Calu3 (cell line): Measurements from ENCODE around the gene PROM2. TPM values are rescaled to one million over a fixed set of nuclear protein-coding genes. Genes with fewer than 3 reads are reported as not detected.
A peak's percentile ranks its signal among the peaks of the same experiment; 100 is the strongest.

Experiments
- BruUV-seq: library from RNA; stranded (reverse); fragments of 400-500 nt; replicated peaks from 2 replicates; lab custom pipeline; 2021; lab: Mats Ljungman, UMichigan
- CTCF ChIA-PET: fragments of 300-600 bp; sonication (Branson Sonifier 250); formaldehyde crosslinking; loops from one replicate; lab custom pipeline; 2022; ENCODE audit warnings: antibody characterized with exemption; lab: Charles Lee
- DNase-seq: peaks from one replicate; pipeline ENCODE4 v3.0.0; 2022
- H3K27ac Mint-ChIP-seq: one replicate; pipeline ENCODE4 v1.8.0; 2022; ENCODE audit warnings: mixed read lengths; ENCODE audit not compliant: unreplicated experiment
- H3K27me3 Mint-ChIP-seq: one replicate; pipeline ENCODE4 v1.8.0; 2022; ENCODE audit warnings: mixed read lengths; ENCODE audit not compliant: unreplicated experiment
- H3K36me3 Mint-ChIP-seq: one replicate; pipeline ENCODE4 v1.8.0; 2022; ENCODE audit warnings: mild to moderate bottlenecking, moderate library complexity, mixed read lengths; ENCODE audit not compliant: insufficient read depth, unreplicated experiment
- H3K4me1 Mint-ChIP-seq: one replicate; pipeline ENCODE4 v1.8.0; 2022; ENCODE audit warnings: mild to moderate bottlenecking, low read depth, mixed read lengths; ENCODE audit not compliant: unreplicated experiment
- H3K4me3 Mint-ChIP-seq: one replicate; pipeline ENCODE4 v1.8.0; 2022; ENCODE audit warnings: mild to moderate bottlenecking, low read depth, moderate library complexity, mixed read lengths; ENCODE audit not compliant: unreplicated experiment
- H3K9me3 Mint-ChIP-seq: one replicate; pipeline ENCODE4 v1.8.0; 2022; ENCODE audit warnings: low read depth, mixed read lengths; ENCODE audit not compliant: unreplicated experiment
- CTCF ChIP-seq: fragments of 200-600 bp; IDR thresholded peaks from one replicate; pipeline ENCODE4 v1.8.0; 2022; ENCODE audit warnings: antibody characterized with exemption; ENCODE audit not compliant: unreplicated experiment
- intact Hi-C: fragments of 100-400 bp; cut with micrococcal nuclease; formaldehyde crosslinking; loops from one replicate; pipeline ENCODE4 v1.10.0; 2022; ENCODE audit not compliant: unreplicated experiment
- total RNA-seq: library from RNA; stranded (reverse); gene quantifications from 2 replicates; pipeline ENCODE4 v1.2.3, GENCODE V29; 2022

Gene PROM2
- total RNA-seq, 1 experiment from 2014 or later: 24.7 TPM

- DNase-seq: no peak
- CTCF ChIA-PET: no interaction called here
- no peak overlapping the region for H3K27ac Mint-ChIP-seq
- intact Hi-C loops: loop anchor here (2.0 kb wide), 1 partner anchor 69 kb away; the partner anchor contains the start of gene ZNF892
- no peaks in the 10 kb centered on the region for H3K27me3 Mint-ChIP-seq
- peaks cover 17% of the 10 kb centered on the region for H3K36me3 Mint-ChIP-seq
- peak overlapping the region; percentile 77 for H3K4me3 Mint-ChIP-seq
- TSS peak; percentile 16 for BruUV-seq
- TF ChIP-seq CTCF: no peak
- no peaks in the 10 kb centered on the region for H3K9me3 Mint-ChIP-seq
- H3K4me1 Mint-ChIP-seq: peaks cover 16% of the 10 kb centered on the region
These were observed 1.5 kb downstream of the PROM2 start for GRCh38 chr2:95275601-95276243.

- no peak for DNase-seq
- intact Hi-C loops: no loop called here
- Mint-ChIP-seq H3K4me3 (peak overlapping the region; percentile 22), H3K27ac (no peak overlapping the region), H3K9me3 (no peaks in the 10 kb centered on the region), H3K36me3 (peaks cover 17% of the 10 kb centered on the region), H3K27me3 (no peaks in the 10 kb centered on the region), H3K4me1 (peaks cover 16% of the 10 kb centered on the region)
- BruUV-seq: no TSS peak
- TF ChIP-seq CTCF: no peak
- CTCF ChIA-PET: no interaction called here
These were observed 2.1 kb downstream of the PROM2 start for GRCh38 chr2:95276244-95276887.

- BruUV-seq: no TSS peak
- intact Hi-C loops: no loop called here
- Mint-ChIP-seq H3K4me3 (no peak overlapping the region), H3K4me1 (peaks cover 16% of the 10 kb centered on the region), H3K9me3 (no peaks in the 10 kb centered on the region), H3K27ac (no peak overlapping the region), H3K36me3 (peaks cover 17% of the 10 kb centered on the region), H3K27me3 (no peaks in the 10 kb centered on the region)
- CTCF ChIA-PET: no interaction called here
- no peak for DNase-seq
- TF ChIP-seq CTCF: no peak
These were observed 2.6 kb downstream of the PROM2 start for GRCh38 chr2:95276888-95277245.

GRCh38 chr2:95277246-95277906 lies 3.1 kb downstream of the PROM2 start:
- no peaks in the 10 kb centered on the region for H3K9me3 Mint-ChIP-seq
- BruUV-seq: no TSS peak
- TF ChIP-seq CTCF: no peak
- peaks cover 17% of the 10 kb centered on the region for H3K36me3 Mint-ChIP-seq
- DNase-seq: no peak
- no peak overlapping the region for H3K27ac Mint-ChIP-seq
- H3K4me3 Mint-ChIP-seq: no peak overlapping the region
- CTCF ChIA-PET: no interaction called here
- H3K27me3 Mint-ChIP-seq: no peaks in the 10 kb centered on the region
- peaks cover 16% of the 10 kb centered on the region for H3K4me1 Mint-ChIP-seq
- intact Hi-C loops: no loop called here
